Fibroblast of skin of right quadriceps (primary cell): Measurements from ENCODE around the gene N4BP2L2.
A peak's percentile ranks its signal among the peaks of the same experiment; 100 is the strongest.

ENCODE experiments used
- DNase-seq: peaks from one replicate; pipeline ENCODE4 v3.0.0-alpha.2; 2013

N4BP2L2 gene

DNA sequence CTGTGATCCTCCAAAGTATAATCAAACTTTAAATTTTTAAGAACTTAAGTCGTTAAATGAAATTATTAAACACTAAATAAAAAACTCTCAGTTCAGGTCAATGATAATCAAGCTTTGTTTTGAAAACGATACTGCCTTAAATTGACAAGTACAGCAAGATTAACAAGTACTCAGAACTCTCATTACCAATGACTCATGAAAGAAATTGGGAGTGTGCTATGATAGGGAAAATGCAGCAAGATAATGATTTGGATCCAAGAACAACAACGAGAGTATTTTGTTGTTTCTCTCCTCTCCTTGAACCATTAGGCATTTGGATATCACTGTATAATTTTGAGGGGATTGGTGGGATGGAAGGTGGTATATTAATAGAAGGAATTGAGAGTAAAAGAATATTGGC lies 10.2 kb downstream of the N4BP2L2 start:
- no peak for DNase-seq

DNA sequence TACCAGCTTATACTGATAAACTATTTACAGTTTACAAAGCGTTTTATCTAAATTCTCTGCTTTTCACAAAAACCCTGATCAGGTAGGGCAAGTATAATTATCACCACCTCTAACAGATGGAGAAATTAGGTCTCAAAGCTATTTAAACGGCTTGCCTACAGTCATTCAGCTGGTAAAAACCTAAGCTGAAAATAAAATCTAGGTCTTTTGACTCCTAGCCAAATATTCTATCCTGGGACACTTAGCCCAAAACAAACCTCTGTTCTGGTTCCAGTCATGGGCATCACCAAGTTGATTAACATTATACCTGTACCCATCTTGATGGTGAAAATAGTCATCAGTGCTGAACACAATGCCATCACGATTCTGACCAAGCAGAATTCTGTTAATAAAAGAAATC lies 11.4 kb downstream of the N4BP2L2 start:
- no peak for DNase-seq

DNA sequence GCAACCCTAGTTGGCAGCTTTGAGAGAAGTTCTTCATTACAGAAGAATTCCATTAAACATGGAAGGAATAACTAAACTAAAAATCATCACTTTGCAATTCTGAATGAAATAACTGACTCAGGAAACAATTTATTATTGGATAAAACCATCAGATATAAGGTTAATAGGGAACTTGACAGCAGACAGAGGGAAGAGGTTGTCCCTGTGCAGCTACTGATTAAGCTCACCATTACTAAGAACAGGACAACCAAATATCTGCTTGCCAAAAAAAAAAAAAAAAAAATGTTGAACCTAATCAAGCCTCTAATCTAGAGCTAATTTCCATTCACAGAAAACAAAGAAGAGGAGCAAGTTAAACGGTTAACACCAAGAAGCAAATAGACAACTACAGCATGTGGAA lies 12.8 kb downstream of the N4BP2L2 start:
- no peak for DNase-seq

DNA sequence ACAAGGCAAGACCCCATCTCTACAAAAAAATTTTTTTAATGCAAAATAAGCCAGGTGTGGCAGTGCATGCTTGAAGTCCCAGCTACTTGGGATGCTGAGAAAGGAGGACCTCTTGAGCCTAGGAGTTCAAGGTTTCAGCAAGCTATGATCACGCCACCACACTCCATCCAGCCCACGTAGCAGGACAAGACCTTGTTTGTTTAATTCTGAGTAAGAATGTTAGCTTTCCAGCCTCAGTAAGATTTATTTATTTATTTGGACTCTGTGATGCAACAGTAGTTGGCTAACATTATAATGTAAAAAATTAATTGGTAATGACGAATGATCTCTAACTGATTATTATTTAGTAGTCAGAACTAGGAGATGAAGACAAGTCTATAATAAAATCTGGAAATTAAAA lies 23.3 kb downstream of the N4BP2L2 start:
- no peak for DNase-seq

DNA sequence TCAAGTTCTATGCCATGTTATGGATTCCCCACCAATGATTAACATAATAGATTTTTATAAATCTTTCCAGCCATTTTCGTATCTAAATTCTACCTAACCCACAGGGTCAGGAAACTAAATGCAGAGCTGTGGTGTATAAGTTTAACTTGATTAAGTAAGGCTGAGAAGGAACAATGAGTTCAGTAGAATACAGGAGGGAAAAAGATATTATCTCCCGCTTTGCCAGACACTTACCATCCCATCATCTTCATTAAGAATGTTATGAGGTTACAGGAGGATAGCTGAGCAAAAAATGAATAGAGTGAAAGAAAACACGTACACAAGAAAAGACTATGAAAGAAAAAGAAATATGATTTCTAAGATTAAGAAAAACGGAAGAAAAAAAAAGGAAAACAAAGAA lies 27.1 kb downstream of the N4BP2L2 start:
- no peak for DNase-seq

DNA sequence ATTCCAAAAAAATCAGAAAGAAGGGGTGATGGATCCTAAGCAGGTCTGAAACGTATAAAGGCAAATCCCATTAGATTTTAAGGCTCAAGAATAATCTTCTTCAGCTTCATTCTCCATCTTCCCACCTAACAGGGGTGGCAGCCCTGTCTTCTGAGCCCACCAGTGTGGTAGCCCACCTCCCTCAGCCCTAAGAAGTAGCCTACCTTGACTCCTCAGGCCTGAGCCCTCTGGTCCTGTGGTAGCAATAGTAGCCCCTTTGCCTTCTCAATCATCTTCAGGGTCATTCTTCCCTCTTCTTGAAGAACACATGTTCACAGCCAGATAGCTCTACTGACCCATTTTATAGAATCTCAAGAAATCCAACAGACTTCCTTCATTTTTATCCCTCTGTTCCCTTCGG lies 33.7 kb downstream of the N4BP2L2 start:
- no peak for DNase-seq

DNA sequence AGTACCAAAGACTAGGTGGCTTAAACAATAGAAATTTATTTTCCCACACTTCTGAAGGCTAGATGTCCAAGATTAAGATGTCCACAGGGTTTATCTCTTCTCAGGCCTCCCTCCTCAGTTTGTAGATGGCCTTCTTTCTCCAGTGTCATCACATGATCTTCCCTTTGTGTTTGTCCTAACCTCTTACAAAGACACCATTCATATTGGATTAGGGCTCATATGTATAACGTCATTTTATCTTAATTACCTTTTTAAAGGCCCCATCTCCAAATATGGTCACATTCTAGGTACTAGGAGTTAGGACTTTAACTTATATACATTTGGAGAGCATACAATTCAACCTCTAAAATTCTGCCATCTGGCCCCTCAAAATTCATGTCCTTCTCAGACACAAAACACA lies 34.3 kb downstream of the N4BP2L2 start:
- no peak for DNase-seq

DNA sequence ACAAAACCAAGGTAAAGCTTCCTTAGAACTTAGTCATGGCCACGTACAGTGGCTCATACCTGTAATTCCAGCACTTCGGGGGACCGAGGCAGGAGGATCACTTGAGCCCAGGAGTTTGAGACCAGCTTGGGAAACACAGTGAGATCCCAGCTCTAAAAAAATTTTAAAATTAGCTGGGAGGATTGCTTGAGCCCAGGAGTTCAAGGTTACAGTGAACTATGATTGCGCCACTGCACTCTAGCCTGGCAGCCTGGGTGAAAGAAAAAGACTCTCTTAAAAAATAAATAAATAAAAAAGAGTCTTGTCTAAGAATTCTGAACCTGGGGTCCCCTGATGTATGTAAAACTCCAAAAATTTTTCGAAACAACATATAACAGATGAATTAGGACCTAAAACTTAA lies 34.9 kb downstream of the N4BP2L2 start:
- DNase-seq: no peak

DNA sequence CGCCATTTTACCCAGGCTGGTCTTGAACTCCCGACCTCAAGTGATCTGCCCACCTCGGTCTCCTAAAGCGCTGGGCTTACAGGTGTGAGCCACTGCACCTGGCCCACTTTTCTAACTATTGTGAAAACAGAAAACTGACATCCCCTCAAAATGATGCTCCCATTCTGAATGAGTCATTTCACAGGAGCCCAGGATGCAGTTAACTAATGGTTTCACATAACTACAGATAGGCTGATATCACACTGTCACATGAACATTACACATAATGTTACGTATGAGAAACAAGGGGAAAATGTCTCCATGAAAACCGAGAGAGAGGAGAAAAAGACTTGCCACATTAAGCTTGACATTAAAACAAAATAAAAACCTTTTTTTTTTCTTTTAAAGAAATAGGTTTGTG lies 37.5 kb downstream of the N4BP2L2 start:
- no peak for DNase-seq

DNA sequence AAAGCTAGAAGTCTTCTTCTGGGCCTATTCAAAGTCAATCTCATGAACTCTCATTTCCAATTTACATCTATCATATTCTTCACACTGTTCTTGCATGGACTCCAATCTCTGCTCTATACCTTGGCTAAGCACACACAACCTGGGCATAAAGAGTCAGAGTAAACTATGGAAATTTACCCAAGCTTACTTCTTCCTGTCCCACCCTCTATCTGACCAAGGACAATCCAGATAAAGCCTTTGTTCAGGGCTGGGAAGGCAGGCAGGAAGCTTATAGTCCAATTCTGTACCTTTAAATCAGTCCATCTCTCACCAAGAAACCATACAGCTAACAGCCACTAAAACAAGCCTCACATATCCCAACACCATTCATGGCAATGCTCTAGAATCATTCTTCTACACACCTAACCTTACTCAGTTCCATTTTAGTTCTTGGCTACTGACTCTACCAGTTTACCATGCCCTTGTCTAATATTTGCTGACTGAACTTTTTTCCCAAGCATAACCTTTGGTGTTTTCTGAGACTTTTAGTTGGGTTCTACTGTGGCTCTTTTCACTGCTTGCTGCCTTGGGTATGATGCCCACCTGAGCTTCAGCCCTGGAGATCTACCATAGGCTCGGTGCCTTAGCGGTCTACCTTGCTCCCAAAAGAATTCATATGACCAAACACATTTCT lies 38.9 kb downstream of the N4BP2L2 start:
- no peak for DNase-seq

DNA sequence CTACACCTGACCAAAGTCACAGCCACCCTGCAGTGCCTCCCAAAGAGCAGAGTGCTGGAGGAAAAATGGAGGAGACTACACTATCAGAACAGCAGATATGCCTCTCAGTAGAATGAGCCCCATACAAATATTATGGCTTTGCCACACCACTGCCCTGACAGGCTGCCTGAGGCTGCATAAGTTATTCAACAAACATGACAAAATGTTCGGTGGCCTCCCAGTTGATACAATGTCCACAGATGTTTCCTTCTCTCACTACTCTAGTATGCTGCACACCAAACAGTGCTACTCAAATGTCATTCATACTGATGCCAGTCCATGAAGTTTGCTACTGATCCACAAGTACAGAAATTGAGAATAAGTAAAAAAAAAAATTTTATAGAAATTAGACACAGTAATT lies 41.0 kb downstream of the N4BP2L2 start:
- DNase-seq: no peak

DNA sequence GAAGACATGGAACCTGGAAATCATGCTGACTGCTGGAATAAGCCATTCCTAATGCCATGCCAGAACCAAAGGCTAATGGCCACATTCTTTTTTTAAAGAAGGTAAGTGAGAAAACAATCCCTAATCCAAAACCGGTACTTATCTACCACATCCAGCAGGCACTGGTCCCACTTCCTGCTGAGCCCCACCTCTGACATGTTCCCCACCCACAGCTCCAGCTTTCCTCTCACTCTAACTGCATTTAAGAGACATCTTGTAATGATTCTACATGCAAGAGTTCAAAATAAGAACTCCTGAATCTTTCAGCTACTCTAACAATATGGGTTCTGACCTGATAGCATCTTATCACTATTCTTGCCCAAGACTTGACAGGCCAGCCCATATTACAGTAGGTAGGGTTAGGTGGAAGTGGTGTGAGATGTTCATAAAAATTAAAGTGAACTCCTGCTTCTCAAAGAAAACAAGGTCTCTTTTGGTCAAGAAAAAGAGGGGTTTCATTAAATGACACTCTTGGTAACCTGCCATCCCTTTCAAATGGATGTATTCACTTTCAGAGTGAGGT lies 41.9 kb downstream of the N4BP2L2 start:
- no peak for DNase-seq

DNA sequence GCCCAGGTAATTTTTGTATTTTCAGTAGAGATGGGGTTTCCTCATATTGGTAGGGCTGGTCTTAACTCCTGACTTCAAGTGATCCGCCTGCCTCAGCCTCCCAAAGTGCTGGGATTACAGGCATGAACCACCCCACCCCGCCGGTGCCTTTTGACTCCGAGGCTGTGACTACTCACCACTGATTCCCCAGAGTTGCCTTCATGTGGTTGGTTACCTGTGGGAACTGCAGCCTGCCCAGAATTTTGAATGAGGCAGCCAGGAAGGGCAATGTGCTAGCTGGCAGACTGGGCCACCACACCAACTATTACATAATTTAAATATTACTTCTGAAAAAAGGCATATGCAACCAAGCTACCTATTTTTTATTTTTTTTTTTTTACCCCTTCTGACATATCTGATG lies 42.8 kb downstream of the N4BP2L2 start:
- no peak for DNase-seq

DNA sequence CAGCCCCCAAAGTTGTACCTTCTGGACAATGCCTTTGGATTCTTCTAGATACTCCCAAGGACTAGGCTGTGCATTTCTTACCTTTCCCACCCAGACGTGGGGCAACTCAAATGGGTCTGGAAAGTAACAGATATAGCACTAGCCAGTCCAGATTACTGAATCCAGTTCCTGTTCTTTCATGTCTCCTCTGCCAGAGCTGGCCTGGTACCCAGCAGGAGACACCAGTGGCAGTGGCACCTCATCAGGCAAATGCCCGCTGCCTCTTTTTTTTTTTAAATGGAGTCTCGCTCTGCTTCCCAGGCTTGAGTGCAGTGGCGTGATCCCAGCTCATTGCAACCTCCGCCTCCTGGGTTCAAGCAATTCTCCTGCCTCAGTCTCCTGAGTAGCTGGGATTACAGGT lies 43.2 kb downstream of the N4BP2L2 start:
- DNase-seq: no peak

DNA sequence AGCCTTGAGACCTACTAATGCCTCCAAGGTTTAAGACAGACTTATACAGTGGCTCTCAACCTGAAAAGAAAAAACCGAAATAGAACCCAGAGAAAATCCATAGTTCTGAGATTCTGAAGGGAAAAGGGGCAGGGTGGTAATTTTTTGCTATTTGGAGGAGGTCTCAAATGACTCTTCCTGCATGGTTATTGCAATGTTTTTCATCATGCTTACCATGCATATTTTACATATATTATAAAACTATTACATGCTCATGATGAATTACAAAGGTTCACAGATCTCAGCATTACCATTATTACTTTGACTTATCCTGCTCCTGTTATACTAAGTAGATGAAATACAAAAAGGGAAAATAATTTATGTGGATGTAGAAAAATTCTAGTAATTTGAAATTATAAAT lies 47.6 kb downstream of the N4BP2L2 start:
- DNase-seq: no peak

DNA sequence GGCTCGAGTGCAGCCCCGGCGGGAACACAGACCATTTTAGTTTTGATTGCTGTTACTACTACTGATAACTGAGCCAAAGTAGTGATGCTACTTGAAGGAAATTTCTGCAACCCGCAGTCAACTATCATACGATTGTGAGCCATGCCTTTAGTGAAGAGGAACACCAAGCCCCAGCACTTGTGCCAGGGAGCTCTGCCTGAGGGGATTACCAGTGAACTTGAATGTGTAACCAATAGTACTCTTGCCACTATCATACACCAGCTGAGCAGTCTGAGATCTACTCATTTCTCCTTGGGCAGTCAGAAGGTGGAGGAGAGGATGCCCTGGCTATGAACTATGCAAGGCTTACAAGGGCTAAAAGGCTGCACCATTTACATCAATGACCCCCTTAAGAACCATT lies 61.7 kb downstream of the N4BP2L2 start:
- no peak for DNase-seq

DNA sequence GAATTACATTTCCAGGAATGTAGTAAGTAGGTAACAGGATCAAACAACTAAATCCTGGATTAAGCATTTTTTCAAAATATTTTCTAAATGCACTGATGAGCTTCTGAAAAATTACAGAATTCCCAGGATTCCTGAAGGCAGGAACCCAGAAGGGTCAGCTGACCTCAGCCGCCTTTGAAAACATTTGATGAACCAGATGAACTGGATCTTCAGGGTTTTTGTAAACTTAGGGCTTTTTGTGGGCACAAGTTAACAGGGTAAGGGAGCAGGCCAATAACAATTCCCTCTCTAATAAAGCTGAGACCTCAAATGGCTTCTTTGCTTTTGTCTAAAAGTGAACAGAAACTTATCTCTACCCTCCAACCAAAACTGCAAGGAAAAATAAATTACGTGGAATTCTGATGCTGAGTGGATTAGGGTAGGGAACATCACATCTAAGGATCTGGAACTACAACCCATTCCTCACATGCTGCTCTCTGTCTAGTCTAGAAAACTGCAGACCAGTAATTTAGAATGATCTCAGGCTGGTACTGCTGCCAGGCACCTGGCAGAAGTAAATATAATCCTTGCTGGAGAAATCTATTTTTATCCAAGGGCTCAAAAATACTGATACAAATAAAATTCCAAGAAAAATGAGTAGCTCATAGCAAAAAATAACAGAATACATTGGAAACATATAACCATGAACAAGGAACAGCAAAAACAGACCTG lies 62.4 kb downstream of the N4BP2L2 start:
- no peak for DNase-seq

DNA sequence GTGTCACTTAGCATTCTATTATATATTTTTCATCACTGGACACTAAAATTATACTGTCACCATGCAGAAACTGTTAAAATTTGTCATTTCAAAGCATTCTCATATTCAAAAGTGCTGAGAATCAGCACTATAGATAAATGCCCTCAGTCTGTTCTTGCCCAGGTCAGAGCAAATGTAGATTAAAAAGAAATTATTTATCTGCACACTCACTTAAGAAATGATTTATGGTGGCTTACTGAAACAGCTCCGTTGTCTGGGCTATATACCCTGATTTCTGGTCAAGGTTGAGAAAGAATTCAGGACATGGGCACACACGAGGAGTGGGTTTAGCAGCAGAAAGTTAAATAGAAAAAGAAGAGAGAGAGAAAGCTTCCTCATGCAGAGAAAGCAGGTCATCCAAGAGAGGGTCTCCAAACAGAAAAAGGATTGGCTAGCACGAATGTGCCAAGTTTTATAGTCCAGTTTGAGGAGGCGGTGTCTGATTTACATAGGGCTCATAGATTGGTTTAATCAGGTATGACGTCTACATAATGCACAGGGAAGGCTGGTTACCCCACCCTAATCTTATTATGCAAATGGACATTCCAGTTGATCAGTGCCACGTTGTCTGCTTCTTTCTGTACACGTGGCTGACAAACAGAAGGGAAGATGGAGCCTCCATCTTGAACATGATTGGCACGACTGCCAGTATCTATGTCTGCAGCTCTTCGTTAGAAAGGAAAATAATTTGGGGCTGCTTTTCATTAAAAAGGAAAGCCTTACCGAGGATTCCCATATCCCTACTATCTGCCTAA lies 63.4 kb downstream of the N4BP2L2 start:
- no peak for DNase-seq

DNA sequence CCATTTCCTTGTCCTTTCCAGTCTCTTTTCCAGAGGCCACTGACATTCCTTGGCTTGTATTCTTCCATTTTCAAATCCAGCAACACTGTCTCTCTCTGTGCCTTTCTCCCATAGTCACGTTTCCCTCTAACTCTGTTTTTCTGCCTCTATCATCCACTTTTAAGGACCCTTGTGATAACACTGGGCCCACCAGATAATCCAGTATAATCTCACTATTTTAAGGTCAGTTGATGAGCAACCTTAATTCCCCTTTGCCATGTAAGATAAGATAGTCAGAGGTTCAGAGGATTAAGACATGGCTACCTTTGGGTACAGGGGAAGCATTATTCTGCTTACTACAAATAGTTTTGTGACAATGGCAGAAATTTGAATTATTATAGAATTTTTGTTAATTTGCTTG lies 64.9 kb downstream of the N4BP2L2 start:
- no peak for DNase-seq

DNA sequence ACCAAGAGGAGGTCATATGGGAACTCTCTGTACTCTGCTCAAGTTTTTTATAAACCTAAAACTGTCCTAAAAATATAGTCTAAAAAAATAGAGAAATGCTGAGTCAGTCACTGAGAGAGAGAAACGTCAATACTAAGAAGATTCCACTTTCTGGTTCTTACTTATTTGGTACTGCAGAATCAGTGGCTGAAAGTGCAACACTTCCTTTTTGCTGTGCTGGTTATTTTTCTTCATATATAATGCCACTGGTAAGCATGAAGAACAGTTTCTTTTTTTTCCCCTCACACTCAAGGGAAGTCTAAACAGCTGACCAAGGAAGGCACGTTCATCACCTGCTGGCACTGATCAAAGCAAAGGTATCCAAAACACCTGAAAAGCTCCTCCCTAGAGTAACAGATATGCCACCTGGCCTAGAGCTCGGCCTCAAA lies 66.4 kb downstream of the N4BP2L2 start:
- DNase-seq: no peak

DNA sequence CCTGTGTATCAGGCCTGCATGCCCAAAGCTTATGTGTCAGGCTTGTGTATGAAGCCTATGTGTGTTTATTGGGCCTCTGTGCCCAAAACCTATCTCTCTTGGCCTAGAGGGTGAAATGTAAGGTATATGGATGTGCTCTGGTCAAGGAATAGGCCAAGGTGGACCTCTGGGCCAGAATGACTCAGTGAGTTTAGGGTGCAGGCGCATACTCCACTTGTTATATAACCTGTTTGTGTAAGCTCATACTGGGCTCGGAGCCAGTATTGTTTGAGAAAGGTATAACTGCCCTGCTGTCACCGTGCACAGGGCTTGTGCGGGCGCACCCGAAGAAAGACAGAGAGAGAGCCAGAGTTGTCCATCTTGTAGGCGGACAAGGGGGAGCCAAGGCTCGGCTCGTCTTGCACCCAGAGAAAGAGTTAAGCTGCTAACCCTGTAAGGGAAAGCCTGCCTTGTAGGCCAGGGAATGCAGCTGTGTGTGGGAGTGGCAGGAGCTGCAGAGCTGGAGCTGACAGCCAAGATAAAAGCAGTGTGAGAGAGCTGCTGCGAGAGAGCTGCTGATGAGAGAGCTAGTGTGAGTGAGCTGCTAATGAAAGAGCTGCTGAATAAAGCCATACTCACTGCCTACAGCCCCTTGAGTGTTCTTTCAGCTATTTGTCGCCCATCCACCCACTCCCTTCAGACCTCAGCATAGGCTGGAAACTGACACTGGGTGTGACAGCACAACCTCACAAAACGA lies 67.2 kb downstream of the N4BP2L2 start:
- DNase-seq: peak; percentile 18

DNA sequence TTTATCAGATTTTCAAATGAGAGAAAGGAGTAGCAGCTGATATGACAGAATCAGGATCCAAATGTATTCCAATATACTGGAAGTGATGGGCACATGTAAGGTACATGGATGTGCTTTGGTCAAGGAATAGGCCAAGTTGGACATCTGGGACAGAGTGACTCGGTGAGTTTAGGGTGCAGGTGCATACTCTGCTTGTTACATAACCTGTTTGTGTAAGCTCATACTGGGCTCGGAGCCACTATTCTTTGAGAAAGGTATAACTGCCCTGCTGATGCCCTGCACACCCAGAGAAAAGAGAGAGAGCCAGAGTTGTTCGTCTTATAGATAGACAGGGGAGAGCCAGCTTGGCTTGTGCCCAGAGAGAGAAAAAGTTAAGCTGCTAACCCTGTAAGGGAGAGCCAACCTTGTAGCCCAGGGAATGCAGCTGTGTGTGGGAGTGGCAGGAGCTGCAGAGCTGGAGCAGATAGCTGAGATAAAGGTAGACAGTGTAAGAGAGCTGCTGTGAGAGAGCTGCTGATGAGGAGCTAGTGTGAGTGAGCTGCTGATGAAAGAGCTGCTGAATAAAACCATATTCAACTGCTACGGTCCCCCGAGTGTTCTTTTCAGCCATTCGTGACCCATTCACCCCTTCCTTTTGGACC lies 70.0 kb downstream of the N4BP2L2 start:
- no peak for DNase-seq

DNA sequence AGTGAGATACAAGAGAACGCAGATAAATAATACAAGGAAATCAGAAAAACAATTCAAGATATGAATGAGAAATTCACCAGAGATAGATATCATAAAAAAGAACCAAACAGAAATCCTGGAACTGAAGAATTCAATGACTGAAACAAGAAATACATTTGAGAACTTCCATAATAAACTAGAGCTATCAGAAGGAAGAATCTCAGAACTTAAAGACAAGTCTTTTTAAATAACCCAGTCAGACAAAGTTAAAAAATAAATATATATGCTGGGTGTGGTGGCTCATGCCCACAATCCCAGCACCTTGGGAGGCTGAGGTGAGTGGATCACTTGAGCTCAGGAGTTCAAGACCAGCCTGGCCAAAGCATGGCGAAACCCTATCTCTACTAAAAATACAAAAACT lies 82.0 kb downstream of the N4BP2L2 start:
- no peak for DNase-seq
